Measurements from ENCODE around the gene SMO. TPM values are rescaled to one million over a fixed set of nuclear protein-coding genes. Genes with fewer than 3 reads are reported as not detected.

The SMO gene
- total and polyA plus RNA-seq, 2 experiments from 2014 or later: 13.1 to 61.5 TPM

- Histone ChIP-seq H3F3A (replicated peaks; ENCODE audit: low read depth) (no peaks in the 10 kb centered on the region), H3K27me3 (ENCODE audit: insufficient read depth) (no peaks in the 10 kb centered on the region), H3K9me2 (ENCODE audit: insufficient read depth) (0 out of 2 replicates have a peak, but pooled peaks cover 3% of the 10 kb centered on the region), H2AFZ (no peak overlapping the region), H3K4me2 (no peak overlapping the region), H3K79me2 (replicated peaks; ENCODE audit: insufficient read depth) (no peaks in the 10 kb centered on the region), H3K36me3 (ENCODE audit: insufficient read depth) (no peaks in the 10 kb centered on the region), H3K27ac (ENCODE audit: low read depth) (no peak overlapping the region), H4K20me1 (replicated peaks; ENCODE audit: insufficient read depth) (peaks cover 11% of the 10 kb centered on the region; the same call in 1 of the 2 replicates), H3K4me3 (no peak overlapping the region), H3K4me1 (ENCODE audit: insufficient read depth) (no peaks in the 10 kb centered on the region)
- H3K36me3 Mint-ChIP-seq (ENCODE audit: low read depth): no peaks in the 10 kb centered on the region
- no peak overlapping the region for H3K27ac Mint-ChIP-seq
- TF ChIP-seq, protein P1, sequence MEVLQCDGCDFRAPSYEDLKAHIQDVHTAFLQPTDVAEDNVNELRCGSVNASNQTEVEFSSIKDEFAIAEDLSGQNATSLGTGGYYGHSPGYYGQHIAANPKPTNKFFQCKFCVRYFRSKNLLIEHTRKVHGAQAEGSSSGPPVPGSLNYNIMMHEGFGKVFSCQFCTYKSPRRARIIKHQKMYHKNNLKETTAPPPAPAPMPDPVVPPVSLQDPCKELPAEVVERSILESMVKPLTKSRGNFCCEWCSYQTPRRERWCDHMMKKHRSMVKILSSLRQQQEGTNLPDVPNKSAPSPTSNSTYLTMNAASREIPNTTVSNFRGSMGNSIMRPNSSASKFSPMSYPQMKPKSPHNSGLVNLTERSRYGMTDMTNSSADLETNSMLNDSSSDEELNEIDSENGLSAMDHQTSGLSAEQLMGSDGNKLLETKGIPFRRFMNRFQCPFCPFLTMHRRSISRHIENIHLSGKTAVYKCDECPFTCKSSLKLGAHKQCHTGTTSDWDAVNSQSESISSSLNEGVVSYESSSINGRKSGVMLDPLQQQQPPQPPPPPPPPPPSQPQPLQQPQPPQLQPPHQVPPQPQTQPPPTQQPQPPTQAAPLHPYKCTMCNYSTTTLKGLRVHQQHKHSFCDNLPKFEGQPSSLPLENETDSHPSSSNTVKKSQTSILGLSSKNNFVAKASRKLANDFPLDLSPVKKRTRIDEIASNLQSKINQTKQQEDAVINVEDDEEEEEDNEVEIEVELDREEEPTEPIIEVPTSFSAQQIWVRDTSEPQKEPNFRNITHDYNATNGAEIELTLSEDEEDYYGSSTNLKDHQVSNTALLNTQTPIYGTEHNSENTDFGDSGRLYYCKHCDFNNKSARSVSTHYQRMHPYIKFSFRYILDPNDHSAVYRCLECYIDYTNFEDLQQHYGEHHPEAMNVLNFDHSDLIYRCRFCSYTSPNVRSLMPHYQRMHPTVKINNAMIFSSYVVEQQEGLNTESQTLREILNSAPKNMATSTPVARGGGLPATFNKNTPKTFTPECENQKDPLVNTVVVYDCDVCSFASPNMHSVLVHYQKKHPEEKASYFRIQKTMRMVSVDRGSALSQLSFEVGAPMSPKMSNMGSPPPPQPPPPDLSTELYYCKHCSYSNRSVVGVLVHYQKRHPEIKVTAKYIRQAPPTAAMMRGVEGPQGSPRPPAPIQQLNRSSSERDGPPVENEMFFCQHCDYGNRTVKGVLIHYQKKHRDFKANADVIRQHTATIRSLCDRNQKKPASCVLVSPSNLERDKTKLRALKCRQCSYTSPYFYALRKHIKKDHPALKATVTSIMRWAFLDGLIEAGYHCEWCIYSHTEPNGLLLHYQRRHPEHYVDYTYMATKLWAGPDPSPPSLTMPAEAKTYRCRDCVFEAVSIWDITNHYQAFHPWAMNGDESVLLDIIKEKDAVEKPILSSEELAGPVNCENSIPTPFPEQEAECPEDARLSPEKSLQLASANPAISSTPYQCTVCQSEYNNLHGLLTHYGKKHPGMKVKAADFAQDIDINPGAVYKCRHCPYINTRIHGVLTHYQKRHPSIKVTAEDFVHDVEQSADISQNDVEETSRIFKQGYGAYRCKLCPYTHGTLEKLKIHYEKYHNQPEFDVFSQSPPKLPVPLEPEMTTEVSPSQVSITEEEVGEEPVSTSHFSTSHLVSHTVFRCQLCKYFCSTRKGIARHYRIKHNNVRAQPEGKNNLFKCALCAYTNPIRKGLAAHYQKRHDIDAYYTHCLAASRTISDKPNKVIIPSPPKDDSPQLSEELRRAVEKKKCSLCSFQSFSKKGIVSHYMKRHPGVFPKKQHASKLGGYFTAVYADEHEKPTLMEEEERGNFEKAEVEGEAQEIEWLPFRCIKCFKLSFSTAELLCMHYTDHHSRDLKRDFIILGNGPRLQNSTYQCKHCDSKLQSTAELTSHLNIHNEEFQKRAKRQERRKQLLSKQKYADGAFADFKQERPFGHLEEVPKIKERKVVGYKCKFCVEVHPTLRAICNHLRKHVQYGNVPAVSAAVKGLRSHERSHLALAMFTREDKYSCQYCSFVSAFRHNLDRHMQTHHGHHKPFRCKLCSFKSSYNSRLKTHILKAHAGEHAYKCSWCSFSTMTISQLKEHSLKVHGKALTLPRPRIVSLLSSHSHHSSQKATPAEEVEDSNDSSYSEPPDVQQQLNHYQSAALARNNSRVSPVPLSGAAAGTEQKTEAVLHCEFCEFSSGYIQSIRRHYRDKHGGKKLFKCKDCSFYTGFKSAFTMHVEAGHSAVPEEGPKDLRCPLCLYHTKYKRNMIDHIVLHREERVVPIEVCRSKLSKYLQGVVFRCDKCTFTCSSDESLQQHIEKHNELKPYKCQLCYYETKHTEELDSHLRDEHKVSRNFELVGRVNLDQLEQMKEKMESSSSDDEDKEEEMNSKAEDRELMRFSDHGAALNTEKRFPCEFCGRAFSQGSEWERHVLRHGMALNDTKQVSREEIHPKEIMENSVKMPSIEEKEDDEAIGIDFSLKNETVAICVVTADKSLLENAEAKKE (CRISPR knock-in tag; IDR thresholded peaks at IDR 0.05): no peak
- no peak for TF ChIP-seq POLR2AphosphoS5 (IDR thresholded peaks at IDR 0.05; ENCODE audit: low read depth)
- TF ChIP-seq ZNF114 (CRISPR knock-in tag; IDR thresholded peaks at IDR 0.05): no peak
- TF ChIP-seq, protein P2, sequence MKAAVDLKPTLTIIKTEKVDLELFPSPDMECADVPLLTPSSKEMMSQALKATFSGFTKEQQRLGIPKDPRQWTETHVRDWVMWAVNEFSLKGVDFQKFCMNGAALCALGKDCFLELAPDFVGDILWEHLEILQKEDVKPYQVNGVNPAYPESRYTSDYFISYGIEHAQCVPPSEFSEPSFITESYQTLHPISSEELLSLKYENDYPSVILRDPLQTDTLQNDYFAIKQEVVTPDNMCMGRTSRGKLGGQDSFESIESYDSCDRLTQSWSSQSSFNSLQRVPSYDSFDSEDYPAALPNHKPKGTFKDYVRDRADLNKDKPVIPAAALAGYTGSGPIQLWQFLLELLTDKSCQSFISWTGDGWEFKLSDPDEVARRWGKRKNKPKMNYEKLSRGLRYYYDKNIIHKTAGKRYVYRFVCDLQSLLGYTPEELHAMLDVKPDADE (IDR thresholded peaks at IDR 0.05): no peak
- no peak for TF ChIP-seq ZNF331 (CRISPR knock-in tag; IDR thresholded peaks at IDR 0.05; ENCODE audit: low read depth)
- TF ChIP-seq NANOG (IDR thresholded peaks at IDR 0.05; ENCODE audit: borderline replicate concordance): no peak
- no peak for TF ChIP-seq JUNB (IDR thresholded peaks at IDR 0.05; ENCODE audit: unreplicated experiment)
- no peak for TF ChIP-seq EZH2 (IDR thresholded peaks at IDR 0.05; ENCODE audit: low read depth, unreplicated experiment)
- TF ChIP-seq, protein P3, sequence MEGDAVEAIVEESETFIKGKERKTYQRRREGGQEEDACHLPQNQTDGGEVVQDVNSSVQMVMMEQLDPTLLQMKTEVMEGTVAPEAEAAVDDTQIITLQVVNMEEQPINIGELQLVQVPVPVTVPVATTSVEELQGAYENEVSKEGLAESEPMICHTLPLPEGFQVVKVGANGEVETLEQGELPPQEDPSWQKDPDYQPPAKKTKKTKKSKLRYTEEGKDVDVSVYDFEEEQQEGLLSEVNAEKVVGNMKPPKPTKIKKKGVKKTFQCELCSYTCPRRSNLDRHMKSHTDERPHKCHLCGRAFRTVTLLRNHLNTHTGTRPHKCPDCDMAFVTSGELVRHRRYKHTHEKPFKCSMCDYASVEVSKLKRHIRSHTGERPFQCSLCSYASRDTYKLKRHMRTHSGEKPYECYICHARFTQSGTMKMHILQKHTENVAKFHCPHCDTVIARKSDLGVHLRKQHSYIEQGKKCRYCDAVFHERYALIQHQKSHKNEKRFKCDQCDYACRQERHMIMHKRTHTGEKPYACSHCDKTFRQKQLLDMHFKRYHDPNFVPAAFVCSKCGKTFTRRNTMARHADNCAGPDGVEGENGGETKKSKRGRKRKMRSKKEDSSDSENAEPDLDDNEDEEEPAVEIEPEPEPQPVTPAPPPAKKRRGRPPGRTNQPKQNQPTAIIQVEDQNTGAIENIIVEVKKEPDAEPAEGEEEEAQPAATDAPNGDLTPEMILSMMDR (conservative IDR thresholded peaks at IDR 0.05; ENCODE audit: low read depth in 2 of 2): no peak
- TF ChIP-seq STAT1 (IDR thresholded peaks at IDR 0.05; ENCODE audit: unreplicated experiment): no peak
- TF ChIP-seq EZH2phosphoT487 (IDR thresholded peaks at IDR 0.05; ENCODE audit: unreplicated experiment): no peak
- TF ChIP-seq CREB1 (CRISPR knock-in tag; IDR thresholded peaks at IDR 0.05; ENCODE audit: low read depth): no peak
- H3K4me1 Mint-ChIP-seq: peaks cover 2% of the 10 kb centered on the region; the same call in 1 of the 3 replicates
- DNase-seq (ENCODE audit: low spot score): no peak
- no peaks in the 10 kb centered on the region for H3K9me3 Mint-ChIP-seq
- H3K27me3 Mint-ChIP-seq (ENCODE audit: insufficient read depth, low read depth, poor library complexity): peaks cover 2% of the 10 kb centered on the region
- no peak overlapping the region for H3K4me3 Mint-ChIP-seq
- ATAC-seq: no peak
Measured at GRCh38 chr7:129159539-129159938, 28.9 kb upstream of the SMO start.

Data from GM23338 (cell line).